H1 (cell line): Measurements from ENCODE around the gene MAGI1. TPM values are rescaled to one million over a fixed set of nuclear protein-coding genes. Genes with fewer than 3 reads are reported as not detected.

Experiments used
- EZH2 ChIP-seq: fragments of 200-600 bp; sonication (generic); IDR thresholded peaks from 2 replicates; pipeline ENCODE4 v1.7.1; 2012; ENCODE audit warnings: low read depth, mild to moderate bottlenecking, moderate library complexity, low read length, inconsistent platforms; ENCODE audit not compliant: severe bottlenecking
- SIN3A ChIP-seq, 2 experiments: IDR thresholded peaks in 1 of 2; conservative IDR thresholded peaks in 1 of 2; 2 replicates each; pipeline ENCODE4 v1.6.1; 2011 to 2012; ENCODE audit warnings: low read length in 2 of 2, improper control_type of control experiment in 1 of 2, low read depth in 1 of 2, mild to moderate bottlenecking in 1 of 2
- polyA plus RNA-seq, 7 experiments: library from polyadenylated mRNA; depleted of rRNA in 3 of 7; stranded (reverse) in 5 of 7; unstranded in 2 of 7; fragments of >200 nt in 5 of 7; fragments of 200-250 nt in 2 of 7; gene quantifications; 1 replicate in 5 of 7; 2 replicates in 1 of 7; 4 replicates in 1 of 7; pipeline versions ENCODE4 v1.2.1 to v1.2.3, GENCODE V29; 2011 to 2013; ENCODE audit warnings: missing spikeins in 2 of 7, mixed read lengths in 2 of 7
- total RNA-seq: library from RNA; stranded (reverse); fragmentation: NEBNext Ultra II Directional; extraction: Animal tissue kit (Norgen Biotek cat#: 25700); gene quantifications from 2 replicates; pipeline ENCODE4 v1.2.1, GENCODE V29; 2021

The MAGI1 gene
- total and polyA plus RNA-seq, 2 of the 8 experiments (the other 6 are each of a cell fraction or from before 2014, with no cell fraction given): 19.8 to 78.0 TPM

DNA sequence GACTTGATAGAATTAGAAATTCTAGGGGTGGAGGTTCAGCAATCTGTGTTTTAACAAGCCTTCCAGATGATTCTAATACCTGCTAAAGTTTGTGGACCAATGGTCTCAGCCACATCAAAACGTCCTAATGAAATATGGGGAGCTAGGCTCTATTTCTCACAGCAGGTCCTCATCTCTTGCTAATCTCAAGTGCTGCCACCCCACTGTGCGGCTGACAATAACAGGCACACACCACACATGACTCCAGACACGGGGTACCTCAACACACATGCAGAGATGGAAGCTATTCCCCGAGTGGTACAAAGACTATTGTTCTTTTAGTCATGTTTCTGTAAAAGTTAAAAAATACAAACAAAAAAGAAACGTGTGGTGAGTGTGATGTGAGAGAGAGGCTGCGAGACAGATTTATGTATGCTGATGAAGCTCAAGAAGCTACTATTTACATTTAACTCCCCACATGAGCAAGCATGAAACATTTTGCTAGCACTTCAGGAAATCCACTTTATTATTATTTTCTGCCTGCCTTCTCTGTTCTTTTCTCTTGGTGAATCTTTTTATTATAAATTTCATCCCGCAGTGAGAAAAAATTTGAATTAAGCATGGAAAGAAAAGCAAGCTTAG is 405.6 kb downstream of the MAGI1 start (continued):
- TF ChIP-seq EZH2 (no peak), SIN3A (conservative IDR thresholded peaks at IDR 0.05 in 1 of 2, IDR thresholded peaks at IDR 0.05 in 1 of 2; ENCODE audit: low read depth in 1 of 2, low read length in 2 of 2) (no peak)
